ENCODE results near the gene TM9SF4. TPM values are rescaled to one million over a fixed set of nuclear protein-coding genes. Genes with fewer than 3 reads are reported as not detected.

TM9SF4 gene
- total and polyA plus RNA-seq, 8 donors: 56.2 to 63.5 (median 60.1) TPM

DNA sequence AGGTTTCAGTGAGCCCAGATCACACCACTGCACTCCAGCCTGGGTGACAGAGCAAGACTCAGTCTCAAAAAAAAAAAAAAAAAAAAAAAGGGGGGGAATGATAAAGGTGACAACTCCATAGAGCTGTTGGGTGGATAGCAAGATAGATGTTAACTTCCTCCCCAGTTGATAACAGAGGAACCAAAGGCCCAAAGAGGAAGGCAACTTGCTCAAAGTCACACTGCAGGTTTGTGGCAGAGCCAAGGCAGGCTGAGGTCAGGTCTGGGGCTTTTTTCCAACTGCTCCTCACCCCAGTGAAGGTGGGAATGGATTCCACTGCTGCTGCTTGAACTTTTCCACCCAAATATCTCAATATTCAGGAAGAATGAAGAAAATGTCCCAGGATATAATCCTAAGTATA lies 30.7 kb upstream of the TM9SF4 start:
- Histone ChIP-seq H3K4me3 (no peak overlapping the region), H3K27me3 (peaks cover 0 to 7% of the 10 kb centered on the region in 2 donors), H3K27ac (peak overlapping the region in 1 of 2 donors; percentile 51), H3K9me3 (no peaks in the 10 kb centered on the region), H3K36me3 (peaks cover 0 to 96% of the 10 kb centered on the region in 2 donors), H3K4me1 (peaks cover 0 to 49% of the 10 kb centered on the region in 2 donors)
- DNase-seq: no peak
- intact Hi-C loops (cut with DNase I): no loop called here
- TF ChIP-seq, protein P1, sequence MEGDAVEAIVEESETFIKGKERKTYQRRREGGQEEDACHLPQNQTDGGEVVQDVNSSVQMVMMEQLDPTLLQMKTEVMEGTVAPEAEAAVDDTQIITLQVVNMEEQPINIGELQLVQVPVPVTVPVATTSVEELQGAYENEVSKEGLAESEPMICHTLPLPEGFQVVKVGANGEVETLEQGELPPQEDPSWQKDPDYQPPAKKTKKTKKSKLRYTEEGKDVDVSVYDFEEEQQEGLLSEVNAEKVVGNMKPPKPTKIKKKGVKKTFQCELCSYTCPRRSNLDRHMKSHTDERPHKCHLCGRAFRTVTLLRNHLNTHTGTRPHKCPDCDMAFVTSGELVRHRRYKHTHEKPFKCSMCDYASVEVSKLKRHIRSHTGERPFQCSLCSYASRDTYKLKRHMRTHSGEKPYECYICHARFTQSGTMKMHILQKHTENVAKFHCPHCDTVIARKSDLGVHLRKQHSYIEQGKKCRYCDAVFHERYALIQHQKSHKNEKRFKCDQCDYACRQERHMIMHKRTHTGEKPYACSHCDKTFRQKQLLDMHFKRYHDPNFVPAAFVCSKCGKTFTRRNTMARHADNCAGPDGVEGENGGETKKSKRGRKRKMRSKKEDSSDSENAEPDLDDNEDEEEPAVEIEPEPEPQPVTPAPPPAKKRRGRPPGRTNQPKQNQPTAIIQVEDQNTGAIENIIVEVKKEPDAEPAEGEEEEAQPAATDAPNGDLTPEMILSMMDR (IDR thresholded peaks at IDR 0.05): no peak
- ATAC-seq: no peak

DNA sequence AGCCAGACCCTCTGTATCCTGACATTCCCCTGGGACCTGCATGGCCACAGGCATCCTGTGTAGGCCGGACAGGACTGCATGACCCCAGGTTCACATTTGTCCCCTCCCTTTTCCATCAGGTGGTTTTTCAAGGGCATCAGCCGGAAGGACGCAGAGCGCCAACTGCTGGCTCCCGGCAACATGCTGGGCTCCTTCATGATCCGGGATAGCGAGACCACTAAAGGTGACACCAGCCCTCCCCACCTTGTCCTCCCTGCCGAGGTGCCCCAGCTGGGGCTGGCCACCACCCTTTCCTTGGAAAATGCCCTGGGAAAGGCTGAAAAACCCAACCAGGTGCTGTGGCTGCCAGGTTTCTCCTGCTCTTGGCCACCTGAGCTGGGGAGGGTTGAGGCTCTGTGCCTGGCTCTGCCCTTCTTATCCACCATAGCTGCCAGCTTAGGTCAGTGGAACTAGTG lies 29.8 kb upstream of the TM9SF4 start:
- intact Hi-C loops (cut with DNase I): loop anchor here in 1 of 2 donors (10.0 kb wide), 1 partner anchor 255 kb away; no protein-coding TSS in a partner anchor
- TF ChIP-seq, protein P1 (IDR thresholded peaks at IDR 0.05): no peak
- ATAC-seq (no peak), DNase-seq (no peak)
- peaks cover 0 to 96% of the 10 kb centered on the region in 2 donors for H3K36me3 ChIP-seq
- H3K4me1 ChIP-seq: peaks cover 0 to 49% of the 10 kb centered on the region in 2 donors
- peaks cover 0 to 7% of the 10 kb centered on the region in 2 donors for H3K27me3 ChIP-seq
- H3K27ac ChIP-seq: peak overlapping the region in 1 of 2 donors; percentile 15
- H3K4me3 ChIP-seq: no peak overlapping the region
- no peaks in the 10 kb centered on the region for H3K9me3 ChIP-seq

DNA sequence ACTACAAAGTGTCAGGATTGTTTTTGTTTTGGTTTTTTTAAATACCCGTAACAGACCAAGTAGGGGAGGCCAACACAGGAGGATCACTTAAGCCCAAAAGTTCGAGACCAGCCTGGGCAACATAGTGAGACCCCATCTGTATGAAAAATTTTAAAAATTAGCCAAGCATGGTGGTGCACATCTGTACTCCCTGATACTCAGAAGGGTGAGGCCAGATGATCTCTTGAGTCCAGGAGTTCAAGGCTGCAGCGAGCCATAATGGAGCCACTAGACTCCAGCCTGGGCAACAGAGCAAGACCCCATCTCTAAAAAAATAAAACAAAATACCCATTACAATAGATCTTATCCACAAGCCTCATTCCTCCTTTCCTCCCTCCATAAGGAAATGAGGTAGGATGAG lies 28.7 kb upstream of the TM9SF4 start:
- ATAC-seq: no peak
- H3K4me1 ChIP-seq: peaks cover 0 to 54% of the 10 kb centered on the region in 2 donors
- intact Hi-C loops (cut with DNase I): loop anchor here in 1 of 2 donors (10.0 kb wide), 1 partner anchor 256 kb away; no protein-coding TSS in a partner anchor
- DNase-seq: no peak
- H3K9me3 ChIP-seq: no peaks in the 10 kb centered on the region
- TF ChIP-seq, protein P1 (IDR thresholded peaks at IDR 0.05): no peak
- H3K27me3 ChIP-seq: peaks cover 0 to 7% of the 10 kb centered on the region in 2 donors
- H3K27ac ChIP-seq: no peak overlapping the region
- H3K4me3 ChIP-seq: no peak overlapping the region
- peaks cover 0 to 96% of the 10 kb centered on the region in 2 donors for H3K36me3 ChIP-seq

DNA sequence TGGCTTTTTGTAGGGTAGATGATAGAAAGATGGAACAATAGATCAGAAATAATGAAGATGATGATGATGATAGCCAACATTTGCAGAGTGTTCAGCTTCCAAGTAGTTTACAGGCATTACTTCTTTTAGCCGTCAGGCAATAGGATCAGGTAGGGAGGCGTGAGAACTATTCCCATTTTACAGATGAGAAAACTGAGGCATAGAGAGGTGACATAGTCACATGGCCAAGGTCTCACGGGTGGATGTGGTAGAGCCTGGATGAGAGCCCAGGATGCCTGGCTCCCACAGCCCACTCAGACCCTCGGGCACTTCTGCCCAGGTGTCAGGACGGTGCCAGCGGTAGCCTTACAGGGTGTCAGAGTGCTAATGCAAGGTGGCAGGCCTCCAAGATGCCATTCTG lies 26.0 kb upstream of the TM9SF4 start:
- peaks cover 0 to 35% of the 10 kb centered on the region in 2 donors for H3K4me1 ChIP-seq
- H3K27ac ChIP-seq: no peak overlapping the region
- DNase-seq (no peak), ATAC-seq (no peak)
- no peaks in the 10 kb centered on the region for H3K27me3 ChIP-seq
- H3K9me3 ChIP-seq: no peaks in the 10 kb centered on the region
- no peak overlapping the region for H3K4me3 ChIP-seq
- H3K36me3 ChIP-seq: peaks cover 0 to 96% of the 10 kb centered on the region in 2 donors
- TF ChIP-seq, protein P1 (IDR thresholded peaks at IDR 0.05): no peak
- intact Hi-C loops (cut with DNase I): loop anchor here in 1 of 2 donors (10.0 kb wide), 1 partner anchor 259 kb away; no protein-coding TSS in a partner anchor

DNA sequence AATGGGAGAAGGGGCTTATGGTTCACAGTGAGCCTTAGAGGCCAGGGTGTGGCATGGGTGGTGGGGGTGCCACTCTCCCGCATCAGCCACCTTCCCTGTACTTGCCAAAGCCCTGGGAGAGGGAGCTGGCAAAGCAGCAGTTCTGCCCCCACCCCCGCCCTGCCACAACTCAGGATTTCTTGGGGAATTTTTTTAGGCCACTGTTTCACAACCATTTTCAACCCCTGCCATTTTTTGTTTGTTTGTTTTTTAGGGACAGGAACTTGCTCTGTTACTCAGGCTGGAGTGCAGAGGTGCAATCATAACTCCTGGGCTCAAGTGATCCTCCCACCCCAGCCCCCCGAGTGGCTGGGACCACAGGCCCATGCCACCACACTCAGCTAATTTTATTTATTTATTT lies 22.4 kb upstream of the TM9SF4 start:
- Histone ChIP-seq H3K9me3 (no peaks in the 10 kb centered on the region), H3K27me3 (no peaks in the 10 kb centered on the region), H3K27ac (no peak overlapping the region), H3K4me1 (peaks cover 0 to 37% of the 10 kb centered on the region in 2 donors), H3K4me3 (no peak overlapping the region), H3K36me3 (peaks cover 0 to 99% of the 10 kb centered on the region in 2 donors)
- DNase-seq (no peak), ATAC-seq (no peak)
- intact Hi-C loops (cut with DNase I): loop anchor here in 1 of 2 donors (10.0 kb wide), 1 partner anchor 262 kb away; no protein-coding TSS in a partner anchor
- TF ChIP-seq, protein P1 (IDR thresholded peaks at IDR 0.05): no peak
